Measurements from ENCODE around the gene FAM216A. TPM values are rescaled to one million over a fixed set of nuclear protein-coding genes. Genes with fewer than 3 reads are reported as not detected.

FAM216A gene
- total RNA-seq, 4 donors from 2014 or later = 0.82 to 3.5 (median 2.2) TPM

GRCh38 chr12:110528277-110528839 lies 59.7 kb downstream of the FAM216A start:
- in situ Hi-C loops (cut with MboI; ENCODE audit: low sequenced_read_pairs in 4 of 4) (no loop called here), intact Hi-C loops (cut with DNase I; ENCODE audit: low total_unique reads) (no loop called here)
- no peak overlapping the region for H3K27ac ChIP-seq

GRCh38 chr12:110530511-110530910 lies 61.9 kb downstream of the FAM216A start:
- Histone ChIP-seq H3K27me3 (no peaks in the 10 kb centered on the region), H3K36me3 (peaks cover 0 to 37% of the 10 kb centered on the region in 2 donors), H3K9me3 (no peaks in the 10 kb centered on the region), H3K4me1 (peaks cover 36 to 38% of the 10 kb centered on the region in 2 donors), H3K27ac (peak overlapping the region in 1 of 4 donors; percentile 10), H3K4me3 (no peak overlapping the region)
- in situ Hi-C loops (cut with MboI; ENCODE audit: low sequenced_read_pairs in 4 of 4) (no loop called here), intact Hi-C loops (cut with DNase I; ENCODE audit: low total_unique reads) (no loop called here)
- ATAC-seq (no peak), DNase-seq (no peak)
- TF ChIP-seq CTCF (IDR thresholded peaks at IDR 0.05 in 4 of 5, conservative IDR thresholded peaks at IDR 0.05 in 1 of 5) (no peak), POLR2A (IDR thresholded peaks at IDR 0.05) (no peak)

More at GRCh38 chr12:110528277-110528839, 59.7 kb downstream of the FAM216A start:
- ATAC-seq (peak in 1 of 2 donors; percentile 47), DNase-seq (no peak)
- peaks cover 0 to 21% of the 10 kb centered on the region in 2 donors for H3K36me3 ChIP-seq
- no peak for TF ChIP-seq CTCF (IDR thresholded peaks at IDR 0.05 in 4 of 5, conservative IDR thresholded peaks at IDR 0.05 in 1 of 5)
- TF ChIP-seq POLR2A (IDR thresholded peaks at IDR 0.05) = no peak
- no peaks in the 10 kb centered on the region for H3K27me3 ChIP-seq
- no peak overlapping the region for H3K4me3 ChIP-seq
- H3K4me1 ChIP-seq = peaks cover 18% of the 10 kb centered on the region in 2 donors
- H3K9me3 ChIP-seq = no peaks in the 10 kb centered on the region

GRCh38 chr12:110531741-110532333 lies 63.2 kb downstream of the FAM216A start:
- H3K27me3 ChIP-seq = no peaks in the 10 kb centered on the region
- ATAC-seq (no peak), DNase-seq (no peak)
- H3K4me3 ChIP-seq = no peak overlapping the region
- H3K27ac ChIP-seq = peak overlapping the region in 3 of 4 donors; percentile 43 to 95 (median 89)
- TF ChIP-seq POLR2A (IDR thresholded peaks at IDR 0.05) (no peak), CTCF (IDR thresholded peaks at IDR 0.05 in 4 of 5, conservative IDR thresholded peaks at IDR 0.05 in 1 of 5) (no peak)
- intact Hi-C loops (cut with DNase I; ENCODE audit: low total_unique reads) = loop anchor here (2.0 kb wide), 1 partner anchor 19 kb away; no protein-coding TSS in a partner anchor
- in situ Hi-C loops (cut with MboI; ENCODE audit: low sequenced_read_pairs in 4 of 4) = no loop called here
- peaks cover 0 to 49% of the 10 kb centered on the region in 2 donors for H3K36me3 ChIP-seq
- H3K4me1 ChIP-seq = peaks cover 49 to 51% of the 10 kb centered on the region in 2 donors
- no peaks in the 10 kb centered on the region for H3K9me3 ChIP-seq

GRCh38 chr12:110532644-110533043 lies 64.0 kb downstream of the FAM216A start:
- no peak for TF ChIP-seq POLR2A (IDR thresholded peaks at IDR 0.05)
- TF ChIP-seq CTCF (IDR thresholded peaks at IDR 0.05 in 4 of 5, conservative IDR thresholded peaks at IDR 0.05 in 1 of 5) = no peak
- DNase-seq (no peak), ATAC-seq (no peak)
- Histone ChIP-seq H3K4me1 (peaks cover 56 to 58% of the 10 kb centered on the region in 2 donors), H3K27me3 (no peaks in the 10 kb centered on the region), H3K36me3 (peaks cover 0 to 49% of the 10 kb centered on the region in 2 donors), H3K9me3 (no peaks in the 10 kb centered on the region), H3K27ac (peak overlapping the region in 3 of 4 donors; percentile 43 to 95 (median 89)), H3K4me3 (no peak overlapping the region)
- in situ Hi-C loops (cut with MboI; ENCODE audit: low sequenced_read_pairs in 4 of 4) = no loop called here
- intact Hi-C loops (cut with DNase I; ENCODE audit: low total_unique reads) = loop anchor here (2.0 kb wide), 1 partner anchor 20 kb away; no protein-coding TSS in a partner anchor

All from gastrocnemius medialis (tissue), 4 donors.